Uterus (tissue), 2 donors: ENCODE data around the gene SANBR.

Experiments
- POLR2A ChIP-seq, 2 donors: fragments of 450-650 bp; IDR thresholded peaks; one replicate each; pipeline ENCODE4 v1.6.1; 2016; ENCODE audit warnings: antibody characterized with exemption in 2 of 2, mild to moderate bottlenecking in 1 of 2, moderate library complexity in 1 of 2
- TF ChIP-seq, protein P1 (sequence below), 4 experiments: fragments of 200-600 bp in 2 of 4; fragments of 450-650 bp in 2 of 4; sonication (generic) in 2 of 4; IDR thresholded peaks; one replicate each; pipeline ENCODE4 v1.5.1; 2016 to 2019; ENCODE audit warnings: antibody characterized with exemption in 4 of 4, mild to moderate bottlenecking in 2 of 4, moderate library complexity in 1 of 4

DNA sequence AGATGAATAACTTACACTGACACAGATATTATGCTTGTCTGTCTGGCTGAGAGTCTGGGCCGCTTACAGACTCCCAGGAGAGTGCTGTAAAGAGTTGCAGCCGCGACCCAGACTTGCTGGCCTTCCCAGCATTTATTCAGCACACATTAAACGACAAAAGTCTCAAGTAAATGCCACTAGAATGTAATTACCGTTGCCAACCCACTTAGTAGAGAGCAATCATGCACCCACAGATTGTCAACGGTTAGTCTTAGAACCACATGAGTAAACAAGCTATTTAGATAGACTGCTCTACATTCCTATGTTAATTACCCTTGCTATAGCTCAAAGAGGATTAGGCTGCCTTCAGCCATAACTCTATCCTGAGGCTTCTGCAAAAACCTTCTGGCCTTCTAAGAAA lies 48.5 kb downstream of the SANBR start:
- TF ChIP-seq, protein P1, sequence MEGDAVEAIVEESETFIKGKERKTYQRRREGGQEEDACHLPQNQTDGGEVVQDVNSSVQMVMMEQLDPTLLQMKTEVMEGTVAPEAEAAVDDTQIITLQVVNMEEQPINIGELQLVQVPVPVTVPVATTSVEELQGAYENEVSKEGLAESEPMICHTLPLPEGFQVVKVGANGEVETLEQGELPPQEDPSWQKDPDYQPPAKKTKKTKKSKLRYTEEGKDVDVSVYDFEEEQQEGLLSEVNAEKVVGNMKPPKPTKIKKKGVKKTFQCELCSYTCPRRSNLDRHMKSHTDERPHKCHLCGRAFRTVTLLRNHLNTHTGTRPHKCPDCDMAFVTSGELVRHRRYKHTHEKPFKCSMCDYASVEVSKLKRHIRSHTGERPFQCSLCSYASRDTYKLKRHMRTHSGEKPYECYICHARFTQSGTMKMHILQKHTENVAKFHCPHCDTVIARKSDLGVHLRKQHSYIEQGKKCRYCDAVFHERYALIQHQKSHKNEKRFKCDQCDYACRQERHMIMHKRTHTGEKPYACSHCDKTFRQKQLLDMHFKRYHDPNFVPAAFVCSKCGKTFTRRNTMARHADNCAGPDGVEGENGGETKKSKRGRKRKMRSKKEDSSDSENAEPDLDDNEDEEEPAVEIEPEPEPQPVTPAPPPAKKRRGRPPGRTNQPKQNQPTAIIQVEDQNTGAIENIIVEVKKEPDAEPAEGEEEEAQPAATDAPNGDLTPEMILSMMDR (IDR thresholded peaks at IDR 0.05) = no peak
- TF ChIP-seq POLR2A (IDR thresholded peaks at IDR 0.05) = no peak
